Breast epithelium (tissue), 4 donors: ENCODE data around the gene PRAC2. TPM values are rescaled to one million over a fixed set of nuclear protein-coding genes. Genes with fewer than 3 reads are reported as not detected.

Experiments
- DNase-seq, 2 donors: peaks; one replicate each; pipeline ENCODE4 v3.0.0-alpha.2; 2019; ENCODE audit warnings: low spot score in 2 of 2
- H3K27ac ChIP-seq, 2 donors: fragments of 200-600 bp; sonication (generic) in 1 of 2; one replicate each; pipeline ENCODE4 v1.5.1; 2016 to 2019; ENCODE audit warnings: mild to moderate bottlenecking in 1 of 2
- H3K27me3 ChIP-seq, 2 donors: fragments of 200-600 bp; sonication (generic) in 1 of 2; one replicate each; pipeline versions ENCODE4 v1.5.1 to v1.6.0; 2017 to 2019; ENCODE audit warnings: control low read depth in 1 of 2, mild to moderate bottlenecking in 1 of 2
- H3K36me3 ChIP-seq: fragments of 200-600 bp; one replicate; pipeline ENCODE4 v1.5.1; 2019
- H3K4me1 ChIP-seq, 2 donors: fragments of 200-600 bp; sonication (generic); one replicate each; pipeline ENCODE4 v1.5.1; 2016 to 2019; ENCODE audit warnings: control low read depth in 1 of 2
- H3K4me3 ChIP-seq, 3 donors: fragments of 200-600 bp; sonication (generic); 1 replicate in 2 of 3; 2 replicates in 1 of 3; pipeline ENCODE4 v1.5.1; 2016 to 2019; ENCODE audit warnings: mild to moderate bottlenecking in 3 of 3, moderate library complexity in 2 of 3
- H3K9me3 ChIP-seq, 2 donors: fragments of 200-600 bp; sonication (generic) in 1 of 2; one replicate each; pipeline ENCODE4 v1.5.1; 2016 to 2019; ENCODE audit warnings: control low read depth in 1 of 2
- POLR2A ChIP-seq: fragments of 450-650 bp; IDR thresholded peaks from one replicate; pipeline ENCODE4 v1.6.1; 2016; ENCODE audit warnings: antibody characterized with exemption, mild to moderate bottlenecking, moderate library complexity
- POLR2AphosphoS5 ChIP-seq, 3 donors: sonication (generic); formaldehyde crosslinking; IDR thresholded peaks; one replicate each; pipeline ENCODE4 v1.6.1; 2017; ENCODE audit warnings: antibody characterized with exemption in 3 of 3
- intact Hi-C: fragments of 100-400 bp; cut with DNase I; formaldehyde crosslinking; loops from one replicate; pipeline ENCODE4 v1.15.1; 2023; ENCODE audit warnings: low total_unique reads
- total RNA-seq, 3 donors: library from RNA; depleted of rRNA; stranded (reverse); fragments of >200 nt; gene quantifications; one replicate each; pipeline ENCODE4 v1.1.0, GENCODE V29; 2016
- TF ChIP-seq, protein P1 (sequence below), 3 donors: fragments of 450-650 bp; IDR thresholded peaks; one replicate each; pipeline ENCODE4 v1.5.1; 2016 to 2017; ENCODE audit warnings: antibody characterized with exemption in 3 of 3, mild to moderate bottlenecking in 3 of 3, moderate library complexity in 3 of 3

The PRAC2 gene
- total RNA-seq, 3 donors from 2014 or later = not detected

DNA sequence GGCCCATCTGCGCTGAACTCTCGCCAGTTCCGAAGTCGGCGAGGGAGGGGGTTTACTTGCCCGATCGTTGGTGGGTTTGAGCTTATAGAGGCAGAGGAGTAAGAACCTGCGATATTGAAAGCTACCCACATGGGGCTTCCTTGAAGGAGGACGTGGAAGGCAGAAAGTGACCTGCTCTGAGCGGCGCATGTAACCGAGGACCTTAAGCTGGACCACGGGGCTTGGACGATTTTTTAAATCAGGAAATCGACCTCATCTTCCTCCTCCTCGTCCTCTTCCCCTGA lies 2.0 kb downstream of the PRAC2 start:
- no peak for DNase-seq
- Histone ChIP-seq H3K9me3 (no peaks in the 10 kb centered on the region), H3K4me1 (no peaks in the 10 kb centered on the region), H3K36me3 (no peaks in the 10 kb centered on the region), H3K4me3 (peak overlapping the region in 1 of 3 donors; percentile 50), H3K27me3 (peaks cover 17 to 100% of the 10 kb centered on the region in 2 donors), H3K27ac (no peak overlapping the region)
- TF ChIP-seq, protein P1, sequence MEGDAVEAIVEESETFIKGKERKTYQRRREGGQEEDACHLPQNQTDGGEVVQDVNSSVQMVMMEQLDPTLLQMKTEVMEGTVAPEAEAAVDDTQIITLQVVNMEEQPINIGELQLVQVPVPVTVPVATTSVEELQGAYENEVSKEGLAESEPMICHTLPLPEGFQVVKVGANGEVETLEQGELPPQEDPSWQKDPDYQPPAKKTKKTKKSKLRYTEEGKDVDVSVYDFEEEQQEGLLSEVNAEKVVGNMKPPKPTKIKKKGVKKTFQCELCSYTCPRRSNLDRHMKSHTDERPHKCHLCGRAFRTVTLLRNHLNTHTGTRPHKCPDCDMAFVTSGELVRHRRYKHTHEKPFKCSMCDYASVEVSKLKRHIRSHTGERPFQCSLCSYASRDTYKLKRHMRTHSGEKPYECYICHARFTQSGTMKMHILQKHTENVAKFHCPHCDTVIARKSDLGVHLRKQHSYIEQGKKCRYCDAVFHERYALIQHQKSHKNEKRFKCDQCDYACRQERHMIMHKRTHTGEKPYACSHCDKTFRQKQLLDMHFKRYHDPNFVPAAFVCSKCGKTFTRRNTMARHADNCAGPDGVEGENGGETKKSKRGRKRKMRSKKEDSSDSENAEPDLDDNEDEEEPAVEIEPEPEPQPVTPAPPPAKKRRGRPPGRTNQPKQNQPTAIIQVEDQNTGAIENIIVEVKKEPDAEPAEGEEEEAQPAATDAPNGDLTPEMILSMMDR (IDR thresholded peaks at IDR 0.05) = no peak
- TF ChIP-seq POLR2AphosphoS5 (IDR thresholded peaks at IDR 0.05) = no peak
- no peak for TF ChIP-seq POLR2A
- intact Hi-C loops = no loop called here

DNA sequence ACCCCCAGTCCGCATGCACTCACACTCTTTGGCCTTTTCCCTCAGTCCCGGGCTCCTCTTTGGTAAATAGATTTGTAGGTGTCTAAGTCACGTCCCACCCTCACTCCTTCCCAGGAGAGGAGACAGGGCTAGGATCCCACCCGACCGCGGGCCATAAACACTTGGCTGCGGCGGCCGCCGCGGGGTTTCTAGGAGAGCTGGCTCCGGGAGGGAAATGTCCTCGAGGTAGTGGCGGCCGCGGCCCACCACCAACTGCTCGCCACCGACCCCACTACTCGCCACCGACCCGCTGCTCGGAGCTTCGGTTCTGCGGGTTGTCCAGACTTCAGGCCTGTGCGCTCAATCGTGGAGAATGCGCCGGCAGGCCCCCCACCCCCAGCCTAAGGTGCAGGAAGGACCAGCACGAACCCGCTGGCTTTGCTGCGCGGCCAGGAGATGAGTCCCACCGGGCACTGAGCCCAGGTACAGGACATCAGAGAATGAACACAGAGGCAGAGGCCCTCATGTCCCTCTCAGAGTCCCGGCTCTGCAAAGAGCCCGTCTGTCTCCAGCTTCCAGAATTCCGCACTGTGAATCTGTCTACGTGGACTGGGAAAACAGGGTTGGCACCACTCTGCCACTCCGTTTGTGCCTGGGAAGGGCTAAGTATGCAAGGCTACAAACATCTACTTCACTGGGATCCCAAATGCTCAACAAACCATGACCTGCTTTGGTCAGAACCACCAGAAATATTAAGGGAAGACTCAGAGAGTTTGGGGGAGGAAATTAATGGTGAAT lies 2.5 kb downstream of the PRAC2 start:
- Histone ChIP-seq H3K9me3 (no peaks in the 10 kb centered on the region), H3K27ac (no peak overlapping the region), H3K4me3 (peak overlapping the region in 1 of 3 donors; percentile 50), H3K36me3 (no peaks in the 10 kb centered on the region), H3K27me3 (peaks cover 18 to 100% of the 10 kb centered on the region in 2 donors), H3K4me1 (no peaks in the 10 kb centered on the region)
- TF ChIP-seq POLR2A (no peak), POLR2AphosphoS5 (IDR thresholded peaks at IDR 0.05) (no peak)
- TF ChIP-seq, protein P1 (IDR thresholded peaks at IDR 0.05) = no peak
- intact Hi-C loops = no loop called here
- no peak for DNase-seq

DNA sequence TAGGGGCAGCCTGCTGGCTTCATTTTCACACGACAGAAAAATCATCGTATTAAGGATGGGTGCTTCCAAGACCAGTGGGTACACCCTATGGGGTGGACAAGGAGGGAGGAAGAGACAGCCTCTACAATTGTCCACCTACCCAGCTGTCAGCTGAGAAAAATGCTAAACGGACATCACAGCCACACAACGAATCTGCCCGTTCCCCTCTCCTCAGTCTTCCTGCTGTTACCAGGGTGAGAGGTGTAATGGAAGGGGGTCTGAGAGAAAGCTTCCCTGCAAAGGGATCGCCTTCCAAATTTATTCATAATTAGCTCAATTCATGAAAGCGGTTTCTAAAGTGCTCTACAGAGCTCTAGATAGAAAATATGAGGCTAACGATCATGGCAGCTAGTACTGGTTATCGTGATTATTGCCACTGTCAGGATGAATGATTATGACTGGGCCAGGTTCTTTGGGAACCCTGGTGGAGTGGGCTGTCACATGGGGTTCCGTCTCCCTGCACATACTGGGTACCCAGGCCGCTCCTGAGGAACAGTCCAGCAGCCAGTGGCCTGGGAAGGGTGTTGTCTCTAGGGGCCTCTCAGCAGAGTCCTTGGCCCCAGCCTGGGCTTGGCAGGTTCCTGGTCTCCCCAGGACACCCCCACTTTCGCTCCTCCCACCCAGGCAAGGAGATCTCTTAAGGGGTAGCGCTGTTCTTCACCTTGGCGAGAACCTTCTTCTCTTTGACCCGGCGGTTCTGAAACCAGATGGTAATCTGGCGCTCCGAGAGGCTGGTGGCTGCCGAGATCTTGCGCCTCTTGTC lies 3.3 kb downstream of the PRAC2 start:
- DNase-seq = no peak
- no peaks in the 10 kb centered on the region for H3K4me1 ChIP-seq
- intact Hi-C loops = no loop called here
- TF ChIP-seq POLR2A (no peak), POLR2AphosphoS5 (IDR thresholded peaks at IDR 0.05) (no peak)
- TF ChIP-seq, protein P1 (IDR thresholded peaks at IDR 0.05) = no peak
- peaks cover 18 to 100% of the 10 kb centered on the region in 2 donors for H3K27me3 ChIP-seq
- H3K27ac ChIP-seq = no peak overlapping the region
- H3K36me3 ChIP-seq = no peaks in the 10 kb centered on the region
- H3K9me3 ChIP-seq = no peaks in the 10 kb centered on the region
- H3K4me3 ChIP-seq = no peak overlapping the region

DNA sequence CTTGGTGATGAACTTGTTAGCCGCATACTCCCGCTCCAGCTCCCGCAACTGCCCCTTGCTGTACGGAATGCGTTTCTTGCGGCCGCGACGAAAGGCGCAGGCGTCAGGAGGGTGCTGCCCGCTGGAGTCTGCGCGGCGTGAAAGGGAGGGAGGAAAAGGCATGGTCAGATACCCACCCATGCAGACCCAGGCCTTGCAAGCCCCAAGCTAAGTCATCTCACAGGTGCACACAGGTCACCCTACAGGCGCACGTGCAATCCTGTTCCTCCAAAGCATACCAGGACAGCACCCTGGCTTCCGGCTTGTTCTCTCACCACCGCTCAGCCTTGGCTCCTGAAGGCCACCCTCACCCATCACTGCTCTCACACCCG lies 3.9 kb downstream of the PRAC2 start:
- intact Hi-C loops = no loop called here
- Histone ChIP-seq H3K27me3 (peaks cover 18 to 100% of the 10 kb centered on the region in 2 donors), H3K4me3 (no peak overlapping the region), H3K27ac (no peak overlapping the region), H3K36me3 (no peaks in the 10 kb centered on the region), H3K9me3 (no peaks in the 10 kb centered on the region), H3K4me1 (no peaks in the 10 kb centered on the region)
- TF ChIP-seq, protein P1 (IDR thresholded peaks at IDR 0.05) = no peak
- TF ChIP-seq POLR2A (no peak), POLR2AphosphoS5 (IDR thresholded peaks at IDR 0.05) (no peak)
- DNase-seq = no peak
